Ovary (tissue), 9 donors: Measurements from ENCODE around the gene GAL3ST2. TPM values are rescaled to one million over a fixed set of nuclear protein-coding genes. Genes with fewer than 3 reads are reported as not detected.

Experiments used
- DNase-seq, 5 donors: peaks; one replicate each; pipeline ENCODE4 v3.0.0-alpha.2; 2019 to 2020
- H3K27ac ChIP-seq, 2 donors: fragments of 200-600 bp; one replicate each; pipeline versions ENCODE4 v1.5.1 to v1.8.0; 2019 to 2022
- H3K27me3 ChIP-seq: fragments of 200-600 bp; one replicate; pipeline ENCODE4 v1.8.0; 2022
- H3K36me3 ChIP-seq: fragments of 200-600 bp; sonication (generic); one replicate; pipeline ENCODE4 v1.5.1; 2019
- H3K4me1 ChIP-seq: one replicate; pipeline ENCODE4 v1.8.1; 2013; ENCODE audit warnings: mild to moderate bottlenecking, moderate library complexity; ENCODE audit not compliant: insufficient read depth
- H3K4me3 ChIP-seq: fragments of 200-600 bp; sonication (generic); one replicate; pipeline ENCODE4 v1.5.1; 2017
- H3K9me3 ChIP-seq, 2 donors: fragments of 200-600 bp in 1 of 2; sonication (generic) in 1 of 2; one replicate each; pipeline versions ENCODE4 v1.5.1 to v1.8.1; 2013 to 2019; ENCODE audit warnings: mild to moderate bottlenecking in 1 of 2, moderate library complexity in 1 of 2
- CTCF ChIP-seq, 3 donors: fragments of 450-650 bp in 2 of 3; fragments of 200-600 bp in 1 of 3; IDR thresholded peaks; one replicate each; pipeline versions ENCODE4 v1.5.1 to v1.8.0; 2016 to 2022; ENCODE audit warnings: antibody characterized with exemption in 3 of 3, mild to moderate bottlenecking in 1 of 3
- EP300 ChIP-seq: sonication (generic); formaldehyde crosslinking; IDR thresholded peaks from one replicate; pipeline ENCODE4 v1.6.1; 2017; ENCODE audit warnings: antibody characterized with exemption
- POLR2A ChIP-seq: fragments of 450-650 bp; IDR thresholded peaks from one replicate; pipeline ENCODE4 v1.6.1; 2017; ENCODE audit warnings: antibody characterized with exemption, mild to moderate bottlenecking, moderate library complexity
- WGBS, 3 donors: extraction: QIAGEN DNeasy Blood & Tissue Kit in 1 of 3; methylation state at CpG; one replicate each; pipeline versions ENCODE4 v1.1.5 to v1.1.7; 2013 to 2017; 5-methylcytosine and 5-hydroxymethylcytosine counted together
- intact Hi-C, 4 donors: fragments of 100-400 bp; cut with DNase I; formaldehyde crosslinking; loops; one replicate each; pipeline versions ENCODE4 v1.11.0 to v1.15.1; 2022 to 2023
- polyA plus RNA-seq, 2 donors: library from polyadenylated mRNA; stranded (reverse); fragments of 200-250 nt in 1 of 2; fragments of 350-450 nt in 1 of 2; fragmentation: Illumina TruSeq in 1 of 2; extraction: RNeasy Lipid Tissue Mini Kit (QIAGEN cat#74804) in 1 of 2; gene quantifications; one replicate each; pipeline ENCODE4 v1.2.3, GENCODE V29; 2013 to 2014
- total RNA-seq, 7 donors: library from RNA; depleted of rRNA in 2 of 7; stranded (reverse); fragments of >200 nt in 2 of 7; fragmentation: NEBNext Ultra II Directional in 3 of 7; extraction: Animal tissue kit (Norgen Biotek cat#: 25700) in 3 of 7; gene quantifications; one replicate each; pipeline versions ENCODE4 v1.1.0 to v1.2.4, GENCODE V29; 2016 to 2023
- donor health status: DM: no; HTN: no; CAD: no; lungs with moderate emphysema.
- donor health status: DM: no; HTN: no; CAD: no.
- donor health status: Bipolar disorder and iron deficiency.
- donor health status: DM: yes; HTN: yes; CAD: no.
- donor health status: DM: no; HTN: no; CAD: no.
- donor health status: DM: yes; HTN: yes; CAD: no.

GAL3ST2 gene
- total and polyA plus RNA-seq, 9 donors: 0.05 to 4.3 (median 0.57) TPM; not detected in 3

GRCh38 chr2:241768251-241768711 lies 8.3 kb upstream of the GAL3ST2 start:
- H3K36me3 ChIP-seq: no peaks in the 10 kb centered on the region
- no peaks in the 10 kb centered on the region for H3K9me3 ChIP-seq
- H3K4me1 ChIP-seq: peaks cover 3% of the 10 kb centered on the region
- H3K27ac ChIP-seq: no peak overlapping the region
- no peak overlapping the region for H3K4me3 ChIP-seq
- no peaks in the 10 kb centered on the region for H3K27me3 ChIP-seq
- DNase-seq: no peak
- whole genome bisulfite sequencing, 3 donors: 80 to 86% (median 85%) methylated on average over 26 to 29 of the region's 29 CpGs
- intact Hi-C loops: no loop called here
- TF ChIP-seq POLR2A: no peak
- TF ChIP-seq CTCF (IDR thresholded peaks at IDR 0.05): no peak
- no peak for TF ChIP-seq EP300

- Histone ChIP-seq H3K27me3 (no peaks in the 10 kb centered on the region), H3K36me3 (no peaks in the 10 kb centered on the region), H3K4me1 (peaks cover 3% of the 10 kb centered on the region), H3K9me3 (no peaks in the 10 kb centered on the region), H3K27ac (no peak overlapping the region), H3K4me3 (no peak overlapping the region)
- 91 to 95% (median 91%) methylated on average over 10 to 11 of the region's 11 CpGs for WGBS, 3 donors
- TF ChIP-seq EP300: no peak
- TF ChIP-seq POLR2A: no peak
- TF ChIP-seq CTCF (IDR thresholded peaks at IDR 0.05): no peak
- no peak for DNase-seq
- intact Hi-C loops: no loop called here
Observed at GRCh38 chr2:241768850-241769249, 7.8 kb upstream of the GAL3ST2 start.

- TF ChIP-seq POLR2A (no peak), CTCF (IDR thresholded peaks at IDR 0.05) (no peak), EP300 (no peak)
- Histone ChIP-seq H3K27me3 (no peaks in the 10 kb centered on the region), H3K36me3 (no peaks in the 10 kb centered on the region), H3K4me1 (peaks cover 3% of the 10 kb centered on the region), H3K27ac (no peak overlapping the region), H3K4me3 (no peak overlapping the region), H3K9me3 (no peaks in the 10 kb centered on the region)
- DNase-seq: no peak
- intact Hi-C loops: no loop called here
- 77 to 93% (median 84%) methylated on average over 13 of the region's 13 CpGs for WGBS, 3 donors
Observed at GRCh38 chr2:241769819-241770184, 6.8 kb upstream of the GAL3ST2 start.

- no peak overlapping the region for H3K4me3 ChIP-seq
- intact Hi-C loops: no loop called here
Observed at GRCh38 chr2:241770185-241770935, 6.3 kb upstream of the GAL3ST2 start.

More at GRCh38 chr2:241770185-241770935, 6.3 kb upstream of the GAL3ST2 start:
- Histone ChIP-seq H3K9me3 (no peaks in the 10 kb centered on the region), H3K27me3 (no peaks in the 10 kb centered on the region), H3K27ac (no peak overlapping the region), H3K4me1 (peaks cover 3% of the 10 kb centered on the region), H3K36me3 (no peaks in the 10 kb centered on the region)
- no peak for DNase-seq
- 57 to 71% (median 63%) methylated on average over 25 to 27 of the region's 27 CpGs for WGBS, 3 donors
- no peak for TF ChIP-seq POLR2A
- TF ChIP-seq EP300: no peak
- no peak for TF ChIP-seq CTCF (IDR thresholded peaks at IDR 0.05)
